Activated CD8-positive, alpha-beta memory T cell treated with anti-CD3 and anti-CD28 coated beads for 36 hours (primary cell): Measurements from ENCODE around the gene MTHFD2. TPM values are rescaled to one million over a fixed set of nuclear protein-coding genes. Genes with fewer than 3 reads are reported as not detected.

Source experiments
- CTCF ChIA-PET: fragments of 350-600 bp; sonication (Branson Sonifier 250); formaldehyde crosslinking; loops from one replicate; lab custom pipeline; 2021; ENCODE audit warnings: antibody characterized with exemption; lab: Charles Lee
- POLR2A ChIA-PET: fragments of 350-600 bp; sonication (Branson Sonifier 250); formaldehyde crosslinking; loops from one replicate; lab custom pipeline; 2021; ENCODE audit warnings: antibody characterized with exemption; lab: Charles Lee
- total RNA-seq, 2 experiments: library from RNA; stranded (reverse); gene quantifications; one replicate each; pipeline ENCODE4 v1.2.3, GENCODE V29; 2021

MTHFD2 gene
- total RNA-seq = 100 to 1,000 TPM; 463 to 467 TPM

DNA sequence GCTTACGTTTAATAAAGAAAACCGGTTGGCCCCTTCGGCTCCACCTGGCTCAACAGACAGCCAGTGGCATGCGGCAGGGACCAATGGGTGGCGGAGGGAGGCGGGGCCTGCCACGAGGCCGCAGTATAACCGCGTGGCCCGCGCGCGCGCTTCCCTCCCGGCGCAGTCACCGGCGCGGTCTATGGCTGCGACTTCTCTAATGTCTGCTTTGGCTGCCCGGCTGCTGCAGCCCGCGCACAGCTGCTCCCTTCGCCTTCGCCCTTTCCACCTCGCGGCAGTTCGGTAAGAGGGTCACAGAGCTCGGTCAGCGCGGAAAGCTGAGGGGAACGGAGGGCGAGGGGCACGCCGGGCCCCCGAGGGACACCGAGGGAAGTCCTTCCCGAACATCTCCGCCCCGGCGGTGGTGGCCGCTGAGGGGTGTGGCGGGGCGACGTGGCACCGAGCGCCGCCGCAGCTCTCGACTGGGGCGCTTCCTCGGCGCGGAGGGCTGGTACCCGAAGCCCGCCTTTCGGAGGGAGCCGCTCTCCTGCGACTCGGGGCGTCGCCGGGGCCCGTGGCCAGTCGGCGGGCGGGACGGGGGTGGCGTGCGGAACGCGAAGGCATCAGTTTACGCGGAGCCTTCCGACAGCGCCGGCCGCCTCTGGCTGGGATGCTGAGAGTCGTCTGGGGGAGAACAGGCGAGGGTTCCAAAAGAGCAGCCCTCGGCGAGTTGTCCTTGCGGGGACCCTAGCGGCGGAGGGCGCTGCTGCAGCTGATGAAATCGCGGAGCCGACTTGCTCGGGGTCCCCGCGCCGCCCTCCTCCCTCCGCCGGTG is at the start of gene MTHFD2:
TSS of gene MTHFD2 (plus strand) at position 155 of the 814 bp plus-strand sequence. CDS start at position 182, 27 bp downstream.
- POLR2A ChIA-PET = interaction anchor here (0.5 to 3.8 kb wide), 7 partner anchors 9 to 51 kb away, joined by 3 to 51 read pairs (median 3); partner anchors contain the start of gene MOB1A
- CTCF ChIA-PET = interaction anchor here (0.7 to 2.6 kb wide), 5 partner anchors 17 to 193 kb away, joined by 3 to 23 read pairs (median 3); partner anchors contain the start of gene MOB1A

DNA sequence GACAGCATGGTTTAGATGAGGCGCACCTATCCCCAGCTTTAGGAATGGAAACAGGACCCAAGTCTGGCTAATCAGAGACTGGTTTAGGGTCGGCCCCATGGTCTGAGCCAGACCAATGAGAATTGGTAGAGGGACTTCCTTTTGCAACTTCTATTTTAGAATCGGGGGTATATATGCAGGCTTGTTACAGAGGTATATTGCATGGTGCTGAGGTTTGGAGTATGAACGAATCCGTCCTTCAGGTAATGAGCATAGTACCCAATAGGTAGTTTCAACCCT is 49.2 kb upstream of the MTHFD2 start:
- ChIA-PET POLR2A (interaction anchor here (0.5 kb wide), 1 partner anchor 49 kb away, joined by 3 read pairs; the partner anchor contains the start of gene MTHFD2), CTCF (no interaction called here)

DNA sequence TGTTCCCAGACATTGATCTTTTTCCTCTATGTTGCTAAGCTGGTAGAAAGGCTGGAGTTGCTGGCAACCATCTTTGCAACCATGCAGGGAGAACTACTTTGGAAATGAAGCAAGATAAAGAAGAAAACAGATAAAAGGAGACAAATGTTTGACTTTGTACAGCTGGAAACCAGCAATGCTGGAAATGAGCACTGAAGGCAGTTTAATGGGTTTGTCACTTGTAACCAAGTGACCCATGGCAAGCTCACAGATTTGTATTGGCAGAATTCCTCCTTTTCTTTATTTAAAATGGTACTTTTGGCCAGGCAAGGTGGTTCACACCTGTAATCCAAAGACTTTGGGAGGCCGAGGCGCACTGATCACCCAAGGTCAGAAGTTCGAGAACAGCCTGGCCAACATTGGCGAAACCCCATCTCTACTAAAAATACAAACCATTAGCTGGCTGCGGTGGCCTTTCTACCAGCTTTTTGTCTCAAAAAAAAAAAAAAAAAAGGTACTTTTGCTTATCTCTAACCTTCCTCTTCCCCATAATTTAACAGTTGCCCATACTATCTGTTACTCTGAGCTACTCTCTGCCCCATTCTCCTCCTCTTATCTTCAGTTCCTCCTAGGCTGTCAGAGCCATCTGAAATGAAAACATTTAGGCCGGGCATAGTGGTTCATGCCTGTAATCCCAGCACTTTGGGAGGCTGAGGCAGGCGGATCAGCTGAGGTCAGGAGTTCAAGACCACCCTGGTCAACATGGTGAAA is 48.7 kb upstream of the MTHFD2 start:
- CTCF ChIA-PET = interaction anchor here (0.9 kb wide), 1 partner anchor 242 kb away, joined by 3 read pairs; no protein-coding TSS in a partner anchor
- POLR2A ChIA-PET = interaction anchor here (0.5 to 0.9 kb wide), 3 partner anchors 14 to 50 kb away, joined by 3 read pairs; partner anchors contain the start of gene MTHFD2

DNA sequence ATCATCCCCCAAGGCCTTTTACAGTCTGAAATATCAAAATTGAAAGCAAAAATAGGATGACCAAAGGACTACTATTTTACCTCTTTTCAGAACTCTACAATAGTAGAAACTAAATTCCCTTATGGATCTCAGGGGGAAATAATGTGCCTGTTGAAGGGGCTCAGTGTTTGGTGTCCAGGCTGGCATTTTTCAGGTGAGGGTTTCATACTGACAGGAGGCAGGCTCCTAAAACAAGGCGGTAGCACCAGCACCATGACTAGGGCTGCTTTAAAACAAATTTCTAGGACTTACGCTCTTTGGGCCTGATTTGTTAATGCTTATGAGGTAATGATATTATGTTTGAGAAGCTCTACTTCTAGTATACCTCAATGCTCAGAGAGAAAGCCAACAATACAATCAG is 45.5 kb upstream of the MTHFD2 start:
- CTCF ChIA-PET = interaction anchor here (1.8 kb wide), 1 partner anchor 26 kb away, joined by 4 read pairs; the partner anchor contains the start of gene MOB1A
- POLR2A ChIA-PET = no interaction called here

DNA sequence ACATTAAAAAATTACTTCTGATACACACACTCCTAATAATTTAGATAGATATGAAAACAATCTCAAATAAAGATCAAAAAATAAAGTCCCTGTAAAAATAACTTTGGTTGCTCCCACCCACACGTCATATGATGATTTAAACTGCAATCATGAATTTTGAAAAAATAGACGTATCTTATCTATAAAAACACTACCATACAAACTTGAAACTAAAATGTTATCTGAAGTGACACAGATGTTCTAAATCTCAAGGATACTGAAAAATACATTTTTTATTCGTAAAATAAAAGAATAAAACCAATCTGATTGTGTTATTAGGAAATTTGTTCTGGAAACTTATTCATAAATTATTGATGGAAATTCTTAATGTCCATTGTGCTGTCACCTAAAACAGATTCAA is 42.6 kb upstream of the MTHFD2 start:
- POLR2A ChIA-PET = no interaction called here
- CTCF ChIA-PET = interaction anchor here (1.6 kb wide), 1 partner anchor 8 kb away, joined by 6 read pairs; the partner anchor contains the start of gene BOLA3

DNA sequence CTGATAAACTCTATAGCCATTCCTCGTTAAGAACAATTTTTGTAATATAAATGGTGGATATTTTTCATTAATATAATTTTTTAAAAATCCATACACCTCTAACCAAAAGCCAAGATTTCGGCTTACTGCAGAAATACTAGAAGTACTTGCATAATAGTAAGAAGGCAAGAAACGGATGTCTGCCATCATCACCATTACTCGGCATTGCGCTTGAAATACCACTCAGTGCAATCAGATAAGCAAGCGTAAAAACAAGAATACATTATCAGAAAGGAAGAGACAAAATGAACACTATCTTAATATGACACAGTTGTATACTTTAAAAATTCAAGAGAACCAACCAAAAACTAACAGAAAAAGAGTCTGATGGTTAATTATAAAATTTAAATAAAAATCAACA is 35.5 kb upstream of the MTHFD2 start:
- ChIA-PET POLR2A (no interaction called here), CTCF (no interaction called here)

DNA sequence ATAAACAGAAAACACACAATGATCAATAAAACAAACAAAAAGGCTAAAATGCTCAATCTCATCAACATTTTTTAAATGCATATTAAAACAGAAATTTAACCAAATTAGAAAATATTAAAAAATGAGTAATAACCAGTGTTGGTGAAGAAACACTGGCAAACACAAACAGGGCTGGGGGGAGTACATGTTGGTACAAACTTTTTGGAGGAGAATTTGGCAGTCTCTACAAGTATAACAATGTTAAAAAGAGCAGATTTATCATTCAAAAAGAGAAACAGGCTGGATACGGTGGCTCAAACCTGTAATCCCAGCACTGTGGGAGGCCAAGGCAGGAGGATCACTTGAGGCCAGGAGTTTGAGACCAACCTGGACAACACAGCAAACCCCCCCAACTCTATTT is 33.7 kb upstream of the MTHFD2 start:
- POLR2A ChIA-PET = no interaction called here

DNA sequence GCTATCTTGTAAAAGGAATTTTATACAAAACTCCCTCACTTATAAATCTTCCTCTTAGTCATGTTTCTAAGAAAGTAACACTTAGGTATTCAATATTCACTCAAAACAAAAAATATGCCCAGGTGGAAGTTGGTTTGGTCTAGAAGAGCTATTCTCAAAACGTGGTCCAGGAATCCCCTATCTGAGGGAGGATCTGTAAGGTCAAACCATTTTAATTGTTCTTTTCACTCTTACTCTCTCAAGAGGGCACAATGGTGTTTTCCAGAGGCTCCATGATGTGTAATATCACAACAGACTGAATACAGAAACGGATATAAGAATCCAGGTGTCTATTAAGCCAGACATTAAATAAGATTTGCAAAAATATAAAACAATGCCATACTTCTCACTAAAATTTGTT is 29.7 kb upstream of the MTHFD2 start:
- CTCF ChIA-PET = interaction anchor here (0.6 to 1.5 kb wide), 4 partner anchors 10 to 55 kb away, joined by 3 to 4 read pairs (median 4); partner anchors contain the start of genes BOLA3 and MOB1A
- POLR2A ChIA-PET = interaction anchor here (0.8 kb wide), 1 partner anchor 9 kb away, joined by 3 read pairs; no protein-coding TSS in a partner anchor

More for the DNA sequence above, 33.7 kb upstream of the MTHFD2 start:
- CTCF ChIA-PET = interaction anchor here (1.7 kb wide), 1 partner anchor 14 kb away, joined by 3 read pairs; no protein-coding TSS in a partner anchor

DNA sequence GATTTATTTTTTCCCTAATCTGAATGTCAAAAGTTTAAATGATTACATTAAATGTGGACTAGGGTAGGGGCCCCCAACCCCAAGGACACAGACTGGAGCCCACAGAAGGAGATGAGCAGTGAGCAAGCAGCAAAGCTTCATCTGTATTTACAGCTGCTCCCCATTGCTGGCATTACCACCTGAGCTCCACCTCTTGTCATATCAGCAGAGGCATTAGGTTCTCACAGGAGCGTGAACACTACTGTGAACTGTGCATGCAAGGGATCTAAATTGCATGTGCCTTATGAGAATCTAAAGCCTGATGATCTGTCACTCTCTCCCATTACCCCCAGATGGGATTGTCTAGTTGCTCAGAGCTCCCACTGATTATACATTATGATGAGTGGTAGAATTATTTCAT is 23.5 kb upstream of the MTHFD2 start:
- ChIA-PET POLR2A (no interaction called here), CTCF (interaction anchor here (1.5 kb wide), 1 partner anchor 24 kb away, joined by 3 read pairs; no protein-coding TSS in a partner anchor)

DNA sequence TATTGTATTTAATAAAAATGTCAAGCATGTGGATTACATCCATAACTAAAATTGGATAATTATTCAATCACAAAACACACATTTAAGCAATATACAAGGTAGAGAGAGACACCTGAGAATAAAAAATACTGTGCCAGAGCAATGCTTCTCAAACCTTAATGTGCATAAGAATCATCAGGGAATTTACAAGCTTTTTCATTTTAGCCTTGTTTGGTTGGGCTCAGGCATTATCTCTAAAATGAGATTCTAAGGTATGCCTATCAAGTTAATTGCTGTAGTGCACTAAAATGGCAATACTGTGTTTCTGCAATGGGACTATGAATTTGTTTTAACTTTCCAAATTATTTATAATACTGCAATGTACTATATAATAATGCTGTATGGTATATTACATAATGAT is 20.7 kb upstream of the MTHFD2 start:
- POLR2A ChIA-PET = interaction anchor here (0.6 to 2.2 kb wide), 12 partner anchors 10 to 343 kb away, joined by 3 to 51 read pairs (median 4); partner anchors contain the start of genes BOLA3 and MTHFD2
- CTCF ChIA-PET = interaction anchor here (1.0 to 2.8 kb wide), 6 partner anchors 9 to 349 kb away, joined by 4 to 23 read pairs (median 4); partner anchors contain the start of genes MTHFD2 and STAMBP

DNA sequence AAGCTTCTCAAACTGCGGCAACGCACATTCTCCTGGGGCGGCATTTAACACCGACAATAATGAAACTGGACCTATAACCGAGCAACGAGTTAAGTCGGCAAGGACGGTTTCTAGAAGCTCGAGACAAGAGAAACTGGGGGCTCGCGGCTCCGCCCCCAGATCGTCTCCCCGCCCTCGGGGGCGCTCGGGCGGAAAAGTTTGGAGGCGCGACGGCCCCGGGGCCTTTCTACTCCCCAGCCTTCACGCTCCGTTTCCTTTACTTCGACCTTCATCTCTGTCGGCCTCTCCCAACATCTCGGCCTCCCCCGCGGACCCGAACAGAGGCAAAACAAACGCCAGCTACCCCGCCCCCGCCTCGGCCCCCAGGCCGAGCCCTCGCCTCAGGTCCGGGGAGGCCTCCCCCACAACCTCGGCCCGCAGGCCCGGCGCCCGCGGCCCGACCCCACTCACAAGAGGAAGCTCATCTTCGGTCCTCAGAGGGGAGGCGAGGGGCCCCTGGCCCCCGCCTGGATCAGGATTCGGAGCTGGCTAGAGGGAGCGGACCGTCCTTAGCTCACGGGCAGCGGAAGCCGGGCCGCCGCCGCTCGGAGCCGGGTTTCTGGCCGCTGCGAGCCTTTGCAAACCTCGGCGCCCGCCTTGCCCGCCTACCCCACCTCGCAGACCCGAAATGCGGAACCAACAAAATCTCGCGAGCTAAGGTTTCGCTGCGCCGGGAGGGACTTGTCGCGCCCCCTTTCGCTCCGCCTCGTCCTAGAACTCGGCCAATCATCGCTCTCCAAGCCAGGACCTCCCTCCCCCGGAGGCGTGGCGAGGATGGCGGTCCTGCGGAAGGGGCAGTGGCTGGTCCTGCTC is 20.0 kb upstream of the MTHFD2 start, which contains the start of gene MOB1A:
TSS of gene MOB1A (minus strand) at position 669 of the 852 bp plus-strand sequence. CDS start at position 464, 205 bp downstream.
- ChIA-PET CTCF (interaction anchor here (0.5 to 2.8 kb wide), 15 partner anchors 9 to 441 kb away, joined by 3 to 23 read pairs (median 4); partner anchors contain the start of genes MTHFD2, STAMBP and TPRKB), POLR2A (interaction anchor here (0.6 to 2.2 kb wide), 16 partner anchors 10 to 350 kb away, joined by 3 to 51 read pairs (median 4); partner anchors contain the start of genes BOLA3, DGUOK and MTHFD2)

DNA sequence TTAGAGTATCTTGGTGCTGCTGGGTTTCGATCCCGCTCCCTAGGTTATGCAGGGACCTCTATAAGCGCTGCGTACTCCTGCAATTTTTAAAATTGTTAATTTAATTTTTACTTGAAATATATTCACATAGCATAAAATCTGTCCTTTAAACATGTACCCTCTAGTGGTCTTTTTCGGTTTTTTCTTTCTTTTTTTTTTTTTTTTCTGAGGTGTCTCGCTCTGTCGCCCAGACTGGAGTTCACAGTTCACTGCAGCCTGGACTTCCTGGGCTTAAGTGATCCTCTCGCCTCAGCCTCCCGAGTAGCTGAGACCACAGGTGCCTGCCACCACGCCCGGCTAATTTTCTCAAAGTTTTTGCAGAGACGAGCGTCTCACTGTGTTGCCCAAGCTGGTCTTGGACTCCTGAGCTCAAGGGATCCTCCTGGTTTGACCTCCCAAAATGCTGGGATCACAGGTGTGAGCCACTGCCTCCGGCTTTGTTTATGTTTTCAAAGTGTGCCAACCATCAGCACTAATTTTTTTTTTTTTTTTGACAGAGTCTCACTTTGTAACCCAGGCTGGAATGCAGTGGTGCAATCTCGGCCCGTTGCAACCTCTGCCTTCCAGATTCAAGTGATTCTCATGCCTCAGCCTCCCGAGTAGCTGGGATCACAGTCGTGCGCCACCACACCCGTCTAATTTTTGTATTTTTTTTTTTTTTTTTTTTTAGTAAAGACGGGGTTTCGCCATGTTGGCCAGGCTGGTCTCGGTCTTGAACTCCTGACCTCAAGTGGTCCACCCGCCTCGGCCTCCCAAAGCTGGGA is 19.2 kb upstream of the MTHFD2 start:
- ChIA-PET POLR2A (interaction anchor here (0.6 to 2.2 kb wide), 11 partner anchors 13 to 946 kb away, joined by 3 to 51 read pairs (median 4); partner anchors contain the start of genes BOLA3, DGUOK, MTHFD2 and PRADC1), CTCF (interaction anchor here (0.8 to 2.8 kb wide), 16 partner anchors 11 to 442 kb away, joined by 3 to 23 read pairs (median 4); partner anchors contain the start of genes MTHFD2, STAMBP and TPRKB)

DNA sequence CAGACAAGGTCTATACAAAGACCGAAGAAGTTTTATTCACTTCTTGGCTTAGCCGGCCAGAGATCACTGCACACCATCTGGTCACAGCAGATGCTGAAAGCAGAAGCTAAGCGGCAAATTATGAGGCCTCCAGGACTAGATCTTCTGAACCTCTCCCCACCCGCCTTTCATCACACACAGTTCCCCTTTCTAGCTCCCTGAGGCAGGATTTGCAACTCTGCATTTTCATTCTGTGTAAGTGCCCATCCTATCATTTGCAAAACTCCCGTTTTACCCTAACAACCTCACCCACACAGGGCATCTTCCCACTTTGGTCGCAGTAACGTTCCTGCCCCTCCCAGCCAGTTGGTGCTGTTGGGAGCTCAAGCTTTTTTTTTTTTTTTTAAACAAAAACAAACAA is 16.7 kb upstream of the MTHFD2 start:
- CTCF ChIA-PET = interaction anchor here (0.6 to 1.2 kb wide), 3 partner anchors 14 to 21 kb away, joined by 3 to 4 read pairs (median 4); no protein-coding TSS in a partner anchor
- POLR2A ChIA-PET = interaction anchor here (1.3 kb wide), 1 partner anchor 17 kb away, joined by 4 read pairs; the partner anchor contains the start of gene MTHFD2

DNA sequence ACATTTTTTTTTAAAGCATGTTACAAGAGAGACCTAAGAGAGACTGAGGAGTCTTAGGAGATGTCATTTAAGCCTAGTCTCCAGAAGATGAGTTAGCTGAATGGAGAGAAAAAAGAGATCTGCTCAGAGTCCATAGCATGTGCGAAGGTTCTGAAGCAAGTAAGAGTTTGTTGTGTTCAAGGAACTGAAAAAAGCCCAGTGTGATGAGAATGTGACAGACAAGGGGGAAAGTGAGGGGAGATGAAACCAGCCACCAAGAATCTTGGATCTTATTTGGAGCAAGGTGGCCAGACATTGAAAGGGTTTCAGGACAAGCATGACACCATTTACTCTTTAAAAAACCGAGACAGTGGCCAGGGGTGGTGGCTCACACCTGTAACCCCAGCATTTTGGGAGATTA is 14.5 kb upstream of the MTHFD2 start:
- POLR2A ChIA-PET = no interaction called here
- CTCF ChIA-PET = no interaction called here

DNA sequence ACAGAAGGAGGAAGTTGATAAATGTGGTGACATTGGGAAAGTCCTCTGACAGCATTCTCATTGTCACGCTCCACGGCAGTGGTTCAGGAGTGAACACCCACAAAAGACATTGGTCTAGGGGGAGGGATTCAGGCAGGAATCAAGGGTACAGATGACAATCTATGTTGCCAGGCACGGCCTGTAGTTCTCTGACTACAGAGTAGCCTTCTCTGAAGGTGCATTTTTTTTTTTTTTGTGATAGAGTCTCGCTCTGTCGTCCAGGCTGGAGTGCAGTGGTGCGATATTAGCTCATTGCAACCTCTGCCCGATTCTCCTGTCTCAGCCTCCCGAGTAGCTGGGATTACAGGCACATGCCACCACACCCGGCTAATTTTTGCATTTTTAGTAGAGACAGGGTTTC is 12.4 kb upstream of the MTHFD2 start:
- POLR2A ChIA-PET = interaction anchor here (0.6 to 0.7 kb wide), 2 partner anchors 53 to 218 kb away, joined by 3 read pairs; no protein-coding TSS in a partner anchor

DNA sequence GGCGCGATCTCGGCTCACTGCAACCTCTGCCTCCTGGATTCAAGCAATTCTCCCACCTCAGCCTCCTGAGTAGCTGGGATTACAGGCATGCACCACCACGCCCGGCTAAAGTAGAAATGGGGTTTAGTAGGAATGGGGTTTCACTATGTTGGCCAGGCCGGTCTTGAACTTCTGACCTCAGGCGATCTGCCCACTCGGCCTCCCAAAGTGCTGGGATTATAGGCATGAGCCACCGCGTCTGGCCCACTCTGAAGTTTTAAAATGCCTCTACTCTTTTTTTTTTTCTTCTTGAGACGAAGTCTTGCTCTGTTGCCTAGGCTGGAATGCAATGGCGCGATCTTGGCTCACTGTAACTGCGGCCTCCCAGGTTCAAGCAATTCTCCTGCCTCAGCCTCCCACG is 11.7 kb upstream of the MTHFD2 start:
- CTCF ChIA-PET = interaction anchor here (1.6 kb wide), 1 partner anchor 8 kb away, joined by 5 read pairs; the partner anchor contains the start of gene MOB1A
- POLR2A ChIA-PET = interaction anchor here (0.7 kb wide), 2 partner anchors 145 to 218 kb away, joined by 3 read pairs; no protein-coding TSS in a partner anchor

More for the DNA sequence above, 12.4 kb upstream of the MTHFD2 start:
- CTCF ChIA-PET = interaction anchor here (1.6 kb wide), 1 partner anchor 8 kb away, joined by 5 read pairs; the partner anchor contains the start of gene MOB1A
